EL (cell line): ENCODE data around the gene RTN4.
"Not testable (repeated sequence)": the region's sequence is repeated elsewhere in the genome, so short reads cannot be mapped to it uniquely, and the experiment has no call there.

Experiments
- DNase-seq: peaks from one replicate; pipeline ENCODE4 v3.0.0-alpha.2; 2016

RTN4 gene, protein sequence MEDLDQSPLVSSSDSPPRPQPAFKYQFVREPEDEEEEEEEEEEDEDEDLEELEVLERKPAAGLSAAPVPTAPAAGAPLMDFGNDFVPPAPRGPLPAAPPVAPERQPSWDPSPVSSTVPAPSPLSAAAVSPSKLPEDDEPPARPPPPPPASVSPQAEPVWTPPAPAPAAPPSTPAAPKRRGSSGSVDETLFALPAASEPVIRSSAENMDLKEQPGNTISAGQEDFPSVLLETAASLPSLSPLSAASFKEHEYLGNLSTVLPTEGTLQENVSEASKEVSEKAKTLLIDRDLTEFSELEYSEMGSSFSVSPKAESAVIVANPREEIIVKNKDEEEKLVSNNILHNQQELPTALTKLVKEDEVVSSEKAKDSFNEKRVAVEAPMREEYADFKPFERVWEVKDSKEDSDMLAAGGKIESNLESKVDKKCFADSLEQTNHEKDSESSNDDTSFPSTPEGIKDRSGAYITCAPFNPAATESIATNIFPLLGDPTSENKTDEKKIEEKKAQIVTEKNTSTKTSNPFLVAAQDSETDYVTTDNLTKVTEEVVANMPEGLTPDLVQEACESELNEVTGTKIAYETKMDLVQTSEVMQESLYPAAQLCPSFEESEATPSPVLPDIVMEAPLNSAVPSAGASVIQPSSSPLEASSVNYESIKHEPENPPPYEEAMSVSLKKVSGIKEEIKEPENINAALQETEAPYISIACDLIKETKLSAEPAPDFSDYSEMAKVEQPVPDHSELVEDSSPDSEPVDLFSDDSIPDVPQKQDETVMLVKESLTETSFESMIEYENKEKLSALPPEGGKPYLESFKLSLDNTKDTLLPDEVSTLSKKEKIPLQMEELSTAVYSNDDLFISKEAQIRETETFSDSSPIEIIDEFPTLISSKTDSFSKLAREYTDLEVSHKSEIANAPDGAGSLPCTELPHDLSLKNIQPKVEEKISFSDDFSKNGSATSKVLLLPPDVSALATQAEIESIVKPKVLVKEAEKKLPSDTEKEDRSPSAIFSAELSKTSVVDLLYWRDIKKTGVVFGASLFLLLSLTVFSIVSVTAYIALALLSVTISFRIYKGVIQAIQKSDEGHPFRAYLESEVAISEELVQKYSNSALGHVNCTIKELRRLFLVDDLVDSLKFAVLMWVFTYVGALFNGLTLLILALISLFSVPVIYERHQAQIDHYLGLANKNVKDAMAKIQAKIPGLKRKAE

DNA sequence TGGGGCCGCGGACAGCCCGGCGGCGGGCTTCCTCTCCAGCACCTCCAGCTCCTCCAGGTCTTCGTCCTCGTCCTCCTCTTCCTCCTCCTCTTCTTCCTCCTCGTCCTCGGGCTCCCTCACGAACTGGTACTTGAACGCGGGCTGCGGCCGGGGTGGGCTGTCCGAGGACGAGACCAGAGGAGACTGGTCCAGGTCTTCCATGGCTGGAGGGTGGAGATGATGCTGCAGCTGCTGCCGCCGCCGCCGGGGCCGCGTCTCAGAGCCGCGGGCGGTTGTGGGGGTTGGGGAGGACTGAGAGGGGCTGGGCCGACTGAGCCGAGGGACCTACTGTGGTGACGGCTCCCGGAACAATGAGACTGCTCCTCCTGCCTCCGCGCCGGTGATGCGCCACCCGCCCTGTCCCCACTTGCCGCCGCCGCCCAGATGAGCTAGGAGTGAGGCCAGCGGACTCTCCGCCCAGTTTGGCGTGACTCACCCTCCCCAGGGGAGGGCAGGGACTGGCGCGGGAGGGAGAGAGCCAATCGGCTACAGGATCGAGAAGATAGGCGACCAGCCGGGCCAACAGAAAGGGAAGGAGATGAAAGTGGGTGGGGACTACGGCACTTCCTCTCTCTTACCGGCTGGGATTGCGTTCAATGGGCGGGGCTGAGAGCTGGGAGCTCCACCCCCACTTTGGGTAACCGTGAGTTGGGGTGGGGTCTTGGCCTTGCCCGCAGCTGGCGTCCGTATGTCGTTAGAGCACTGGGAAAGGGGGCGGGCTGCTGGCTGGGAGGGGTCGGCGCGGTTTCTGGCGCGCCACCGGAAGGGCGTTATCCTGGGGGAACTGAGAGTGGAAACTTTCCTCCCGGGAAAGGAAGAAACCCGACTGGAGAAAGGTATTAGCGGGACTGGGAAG, at the start of gene RTN4:
Gene RTN4, minus strand, starts transcription at position 352 of the 895 bp plus-strand sequence. Its CDS starts 151 bp downstream, at position 201.
- peak; percentile 100 for DNase-seq

DNA sequence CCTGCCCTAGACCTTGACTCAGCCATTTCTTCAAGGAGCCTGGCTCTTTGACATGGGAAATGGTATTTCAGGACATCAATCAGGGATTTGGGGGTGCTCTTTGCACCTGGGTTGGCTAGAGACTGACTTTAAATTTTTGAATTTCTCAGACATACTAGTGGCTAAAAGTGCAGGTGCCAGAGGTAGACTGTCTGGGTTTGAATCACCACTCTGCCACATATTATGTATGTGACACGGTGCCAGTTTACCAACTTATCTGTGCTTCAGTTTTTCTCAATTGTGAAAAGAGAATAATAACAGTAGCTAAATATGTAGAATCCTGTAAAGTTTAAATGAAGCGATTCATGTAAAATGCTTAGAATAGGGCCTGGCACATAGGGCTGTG, 49.2 kb upstream of the RTN4 start:
- no peak for DNase-seq

DNA sequence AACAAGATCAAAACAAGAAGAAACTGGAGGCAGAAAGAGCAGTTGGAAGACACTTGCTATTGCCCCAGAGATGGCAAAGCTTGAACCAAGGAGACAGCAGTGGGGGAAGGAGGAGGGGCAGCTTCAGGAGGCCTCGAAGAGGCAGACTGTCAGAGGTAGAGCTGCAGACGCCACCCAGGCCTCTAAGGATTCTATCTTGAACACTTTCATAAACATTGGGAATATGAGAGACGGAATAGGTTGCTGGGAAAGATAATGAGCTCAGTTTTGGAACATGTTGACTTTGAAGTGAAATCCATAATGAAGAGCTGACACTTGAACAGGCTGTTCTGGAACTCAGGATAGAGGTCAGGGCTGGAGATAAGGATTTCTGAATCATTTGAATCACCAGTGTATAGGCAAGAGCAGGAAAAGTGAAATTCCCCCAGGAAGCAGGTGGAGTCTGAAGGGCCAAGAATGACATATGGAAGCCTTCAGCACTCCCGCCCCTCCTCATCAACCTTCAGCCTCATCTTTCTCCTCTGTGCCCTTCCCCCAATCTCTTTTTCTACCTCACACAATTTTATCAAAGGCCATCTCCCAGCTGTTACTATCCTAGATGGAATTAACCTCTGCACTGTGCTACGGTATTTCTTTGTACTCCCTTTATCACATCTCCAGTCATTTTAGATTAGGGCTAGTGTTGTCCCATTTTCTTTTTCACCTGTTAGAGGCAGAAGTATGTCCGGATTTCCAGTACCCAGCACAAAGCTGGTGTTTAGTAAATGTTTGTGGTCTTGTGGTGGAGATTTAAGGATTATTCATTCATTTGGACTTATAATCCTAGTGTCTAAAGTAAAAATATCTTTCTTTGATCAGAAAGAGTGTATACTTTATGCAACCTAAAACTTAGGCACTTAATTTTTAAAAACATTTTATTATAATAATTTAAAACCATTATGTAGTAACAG, 47.5 kb upstream of the RTN4 start:
- DNase-seq: peak; percentile 48

DNA sequence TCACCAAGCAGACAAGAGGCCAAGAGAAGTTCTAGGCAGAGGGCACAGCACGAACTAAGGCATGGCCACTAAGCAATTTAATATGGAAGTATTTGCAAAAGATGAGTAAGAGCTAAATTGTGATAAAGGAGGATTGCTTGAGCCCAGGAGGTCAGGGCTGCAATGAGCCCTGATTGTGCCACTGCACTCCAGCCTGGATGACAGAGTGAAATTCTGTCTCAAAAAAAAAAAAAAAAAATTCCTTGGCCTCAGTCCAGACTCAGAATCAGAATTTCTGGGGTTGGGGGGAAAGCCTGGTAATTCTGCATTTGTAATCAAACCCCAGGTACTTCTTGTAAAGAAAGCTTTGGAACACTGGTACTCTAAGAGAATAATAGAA, 46.8 kb upstream of the RTN4 start:
- peak; percentile 30 for DNase-seq

DNA sequence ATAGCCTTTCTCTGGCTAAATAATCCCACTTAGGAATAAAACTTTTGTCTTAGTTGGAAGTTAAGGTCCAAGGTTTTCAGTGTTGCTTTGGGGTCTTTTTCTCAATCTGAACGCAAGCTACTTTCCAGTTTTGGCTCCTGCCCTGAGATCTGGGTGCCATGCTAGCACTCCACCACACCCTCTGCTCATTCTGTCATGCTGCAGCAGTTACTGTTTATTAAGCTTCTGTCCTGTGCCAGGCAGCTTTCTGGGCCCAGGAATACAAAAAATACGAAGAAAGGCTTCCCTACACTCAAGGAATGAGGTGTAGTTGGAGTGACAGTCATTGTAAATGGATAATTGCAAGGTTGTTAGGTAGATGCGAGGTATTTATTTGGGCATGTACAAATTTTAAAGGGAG, 46.3 kb upstream of the RTN4 start:
- no peak for DNase-seq

DNA sequence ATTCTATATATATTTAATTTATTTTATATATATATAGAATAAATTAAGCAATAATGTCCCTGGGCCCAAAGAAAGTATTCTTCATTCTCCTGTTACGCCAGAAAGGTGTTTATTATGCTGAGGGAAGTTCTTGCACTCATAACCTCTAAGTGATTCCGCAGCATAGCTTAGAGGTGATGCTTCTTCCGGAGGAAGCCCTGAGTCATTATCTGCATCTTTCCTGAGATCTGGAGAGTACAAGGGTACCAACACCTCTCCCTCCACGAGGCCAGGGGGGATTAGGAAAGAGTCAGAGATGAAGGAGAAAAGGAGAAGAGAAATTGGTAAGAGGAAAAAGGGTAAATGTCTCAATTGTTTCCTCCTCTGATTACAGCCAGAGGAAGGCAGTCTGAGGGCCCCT, 43.1 kb upstream of the RTN4 start:
- peak; percentile 87 for DNase-seq

DNA sequence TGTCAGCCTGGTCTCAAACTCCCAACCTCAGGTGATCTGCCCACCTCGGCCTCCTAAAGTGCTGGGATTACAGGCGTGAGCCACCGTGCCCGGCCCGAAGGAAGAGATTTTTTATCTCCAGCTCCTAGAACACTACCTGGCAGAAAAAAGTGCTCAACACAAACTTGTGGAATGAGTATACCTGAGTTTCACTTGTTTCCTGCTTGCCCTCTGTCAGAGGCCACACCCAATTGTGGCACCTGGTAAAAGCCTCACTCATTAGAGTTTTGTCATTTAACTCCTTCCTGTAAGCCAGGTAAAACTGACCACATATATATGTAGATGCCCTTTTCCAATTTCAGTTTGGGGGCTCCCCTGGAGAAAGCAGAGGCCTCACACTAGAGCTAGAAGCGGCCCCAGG, 42.2 kb upstream of the RTN4 start:
- no peak for DNase-seq

DNA sequence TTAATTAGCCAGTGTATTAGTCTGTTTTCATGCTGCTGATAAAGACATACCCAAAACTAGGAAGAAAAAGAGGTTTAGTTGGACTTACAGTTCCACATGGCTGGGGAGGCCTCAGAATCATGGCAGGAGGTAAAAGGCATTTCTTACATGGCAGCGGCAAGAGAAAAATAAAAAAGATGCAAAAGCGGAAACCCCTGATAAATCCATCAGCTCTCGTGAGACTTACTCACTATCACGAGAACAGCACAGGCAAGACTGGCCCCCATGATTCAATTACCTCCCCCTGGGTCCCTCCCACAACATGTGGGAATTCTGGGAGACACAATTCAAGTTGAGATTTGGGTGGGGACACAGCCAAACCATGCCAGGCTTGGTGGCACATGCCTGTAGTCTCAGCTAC, 41.4 kb upstream of the RTN4 start:
- not testable (repeated sequence) for DNase-seq

DNA sequence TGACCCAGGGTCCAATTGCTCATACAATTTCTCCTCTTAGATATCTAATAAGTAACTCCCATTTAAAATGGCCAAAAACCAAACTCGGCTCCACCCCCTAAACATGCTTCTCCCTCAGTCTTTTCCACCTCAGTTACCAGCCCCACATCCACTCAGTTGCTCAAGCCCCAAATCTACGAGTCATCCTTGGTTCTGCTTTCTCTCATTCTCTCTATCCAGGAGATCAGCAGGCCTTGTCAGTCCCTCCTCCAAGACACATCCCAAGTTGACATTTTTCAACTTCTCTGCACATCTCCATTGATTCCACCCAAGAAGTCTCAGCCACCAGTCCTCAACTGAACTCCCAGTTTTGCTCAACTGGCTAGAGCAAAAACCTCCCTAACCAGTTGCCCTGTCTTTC, 40.5 kb upstream of the RTN4 start:
- DNase-seq: peak; percentile 56

DNA sequence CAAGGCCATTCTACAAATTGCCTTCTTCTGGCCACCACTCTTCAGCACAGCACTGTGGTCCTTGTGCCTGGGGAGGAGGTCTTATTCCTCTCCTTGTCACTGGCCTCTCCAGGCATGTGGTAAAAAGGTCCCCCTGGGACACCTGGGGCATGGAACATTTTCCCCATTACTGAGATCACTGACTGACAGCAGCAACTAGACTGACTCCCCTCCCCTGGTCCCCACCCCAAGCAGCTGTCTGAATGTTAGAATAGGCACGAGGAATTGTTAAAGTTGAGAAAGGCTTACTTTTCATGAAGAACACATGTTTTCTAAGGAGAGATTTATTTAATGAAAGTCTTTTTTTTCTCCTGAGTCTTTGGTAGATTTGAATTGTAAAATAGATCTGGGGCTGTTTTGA, 39.5 kb upstream of the RTN4 start:
- no peak for DNase-seq

DNA sequence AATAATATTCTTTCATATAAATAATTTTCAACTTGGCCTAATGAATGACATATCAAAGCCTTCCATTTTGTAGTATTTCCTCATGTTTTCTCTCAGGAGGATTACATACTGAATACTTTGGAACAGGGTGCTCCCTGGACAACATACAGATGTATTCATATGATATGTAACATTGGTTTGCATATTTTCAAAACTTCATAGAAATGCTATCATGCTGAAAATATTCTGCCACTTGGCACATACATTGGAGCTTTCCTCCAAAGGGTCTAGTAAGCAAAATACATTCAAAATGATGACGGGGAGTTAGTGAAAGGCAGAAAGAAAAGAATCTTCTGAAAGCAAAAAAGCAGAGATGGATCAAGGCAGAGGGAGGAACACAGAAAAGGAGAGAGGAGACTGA, 38.1 kb upstream of the RTN4 start:
- peak; percentile 38 for DNase-seq

DNA sequence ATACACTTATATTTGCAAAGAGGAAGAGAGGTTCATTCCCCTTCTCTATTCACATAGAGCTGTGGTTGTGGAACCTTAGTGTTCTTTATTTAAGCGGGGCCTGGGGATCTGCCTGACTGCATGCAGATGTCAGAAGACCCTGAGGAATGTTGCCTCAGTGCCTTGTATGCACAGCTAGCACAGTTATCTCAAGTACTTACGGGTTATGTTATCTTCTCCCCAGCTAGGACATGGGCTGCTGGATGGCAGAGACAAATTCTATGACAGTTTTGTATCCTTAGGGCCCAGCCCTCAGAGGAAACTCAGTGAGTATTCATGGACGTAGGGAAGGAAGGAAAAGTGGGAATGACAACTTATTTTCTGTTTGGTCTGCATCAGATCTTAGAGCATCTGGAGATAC, 37.7 kb upstream of the RTN4 start:
- no peak for DNase-seq

DNA sequence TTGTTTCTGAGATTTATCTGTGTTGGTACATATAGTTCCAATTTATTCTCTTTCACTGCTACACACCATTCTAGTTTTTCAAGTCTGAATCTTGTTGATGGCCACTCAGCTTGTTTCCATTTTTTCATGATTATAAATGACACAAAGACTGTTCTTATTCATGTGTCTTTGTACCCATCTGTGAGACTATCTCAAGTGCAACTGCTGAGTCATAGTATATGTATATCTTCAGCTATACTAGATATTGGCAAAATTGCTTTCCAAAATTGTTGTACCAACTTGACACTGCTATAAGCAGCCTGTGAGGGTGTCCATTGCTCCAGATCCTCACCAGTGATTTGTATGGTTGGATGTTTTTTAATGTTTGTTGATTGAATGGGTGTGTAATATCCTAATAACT, 37.2 kb upstream of the RTN4 start:
- no peak for DNase-seq

DNA sequence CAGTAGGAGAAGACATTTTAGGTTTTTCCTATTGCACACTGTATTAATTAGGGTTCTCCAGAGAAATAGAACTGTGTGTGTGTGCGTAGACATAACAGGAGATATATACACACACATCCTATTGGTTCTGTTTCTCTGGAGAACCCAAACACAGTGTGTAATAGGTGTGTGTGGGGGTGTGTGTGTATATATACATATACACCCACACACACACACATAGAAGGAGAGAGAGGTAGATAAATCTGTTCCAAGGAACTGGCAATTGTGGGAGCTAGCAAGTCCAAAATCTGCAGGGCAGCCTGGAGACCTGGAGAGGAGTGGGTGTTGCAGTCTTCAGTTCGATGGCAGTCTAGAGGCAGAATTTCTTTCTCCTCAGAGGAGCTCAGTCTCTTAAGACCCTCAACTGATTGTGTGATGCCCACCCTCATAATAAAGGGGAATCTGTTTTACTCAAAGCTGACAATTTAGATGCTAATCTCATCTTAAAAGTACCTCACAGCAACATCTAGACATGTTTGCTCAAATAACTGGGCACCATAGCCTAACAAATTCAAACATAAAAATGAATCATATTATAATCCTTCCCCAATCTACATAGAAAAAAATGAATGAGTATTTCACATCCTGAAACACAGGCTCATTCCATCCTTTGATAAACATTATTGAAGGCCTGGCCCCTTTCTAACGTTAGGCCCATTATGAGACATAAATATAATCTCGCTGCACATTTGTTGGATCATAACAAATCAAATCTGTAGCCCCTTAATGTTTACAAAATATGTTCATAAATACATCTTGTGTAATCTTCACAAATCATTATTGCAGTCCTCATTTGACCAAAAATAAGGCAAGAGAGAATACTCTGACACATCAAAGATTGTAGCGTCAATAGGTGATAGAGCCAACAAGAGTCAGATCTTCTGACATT, 35.1 kb upstream of the RTN4 start:
- DNase-seq: no peak

DNA sequence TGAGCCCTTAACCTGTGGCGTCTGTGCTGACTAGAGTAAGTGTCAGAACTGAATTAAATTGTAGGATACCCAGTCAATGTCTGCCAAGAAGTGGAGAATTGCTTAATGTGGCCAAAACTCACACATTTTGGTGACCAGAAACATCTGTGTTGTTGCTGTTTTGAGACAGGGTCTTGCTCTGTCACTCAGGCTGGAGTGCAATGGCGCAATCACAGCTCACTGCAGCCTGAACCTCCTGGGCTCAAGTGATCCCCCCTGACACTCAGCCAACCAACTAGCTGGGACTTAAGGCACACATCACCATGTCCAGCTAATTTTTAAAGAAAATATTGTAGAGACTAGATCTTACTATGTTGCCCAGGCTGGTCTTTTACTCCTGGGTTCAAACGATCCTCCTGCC, 34.4 kb upstream of the RTN4 start:
- no peak for DNase-seq

DNA sequence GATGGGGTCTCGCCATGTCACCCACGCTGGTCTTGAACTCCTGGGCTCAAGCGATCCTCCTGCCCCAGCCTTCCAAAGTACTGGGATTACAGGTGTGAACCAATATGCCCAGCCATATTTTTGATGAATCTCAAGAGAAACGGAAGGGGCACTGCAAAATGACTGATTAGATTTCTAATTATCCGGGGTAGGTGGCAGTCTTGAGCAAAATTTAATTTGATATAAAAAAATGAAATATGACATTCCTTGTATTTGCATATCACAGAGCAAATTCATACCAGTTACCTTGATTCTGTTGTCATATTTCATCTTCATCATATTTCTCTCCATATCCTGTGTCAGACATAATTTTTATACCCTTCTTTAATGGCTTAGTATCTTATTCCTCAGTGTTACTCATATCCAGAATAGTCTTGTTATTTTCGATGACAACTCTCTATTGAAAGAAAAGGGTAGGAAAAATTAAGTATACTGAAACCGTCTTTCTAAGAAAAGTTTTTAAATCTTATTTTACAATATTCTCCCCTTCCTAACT, 30.0 kb upstream of the RTN4 start:
- DNase-seq: no peak

DNA sequence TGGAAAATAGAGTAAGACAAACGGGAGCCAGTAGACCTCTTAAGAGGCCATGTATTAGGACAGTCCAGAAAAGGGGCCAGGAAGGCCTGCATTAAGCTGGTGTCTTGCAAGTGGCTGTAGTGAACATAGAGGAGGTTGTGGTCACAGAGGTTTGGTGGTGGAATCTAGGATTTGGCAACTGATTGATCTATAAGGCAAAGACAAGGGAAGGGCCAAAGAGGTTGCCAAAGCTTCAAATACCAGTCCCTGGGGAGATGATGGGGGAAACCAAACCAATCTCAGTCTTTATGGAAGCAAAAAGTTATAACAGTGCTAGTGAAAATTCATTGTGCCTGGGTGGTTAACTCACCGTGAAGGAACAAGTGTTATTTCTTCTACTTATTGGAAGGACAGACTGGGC, 28.7 kb upstream of the RTN4 start:
- no peak for DNase-seq

DNA sequence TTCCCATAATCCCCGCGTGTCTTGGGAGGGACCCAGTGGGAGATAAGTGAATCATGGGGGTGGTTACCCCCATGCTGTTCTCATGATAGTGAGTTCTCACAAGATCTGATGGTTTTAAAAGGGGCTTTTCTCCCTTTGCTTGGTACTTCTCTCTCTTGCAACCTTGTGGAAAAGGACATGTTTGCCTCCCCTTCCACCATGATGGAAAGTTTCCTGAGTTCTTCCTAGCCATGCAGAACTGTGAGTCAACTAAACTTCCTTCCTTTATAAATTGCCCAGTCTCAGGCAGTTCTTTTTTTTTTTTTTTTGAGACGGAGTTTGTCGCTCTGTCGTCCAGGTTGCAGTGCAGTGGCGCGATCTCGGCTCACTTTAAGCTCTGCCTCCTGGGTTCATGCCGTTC, 26.5 kb upstream of the RTN4 start:
- no peak for DNase-seq

DNA sequence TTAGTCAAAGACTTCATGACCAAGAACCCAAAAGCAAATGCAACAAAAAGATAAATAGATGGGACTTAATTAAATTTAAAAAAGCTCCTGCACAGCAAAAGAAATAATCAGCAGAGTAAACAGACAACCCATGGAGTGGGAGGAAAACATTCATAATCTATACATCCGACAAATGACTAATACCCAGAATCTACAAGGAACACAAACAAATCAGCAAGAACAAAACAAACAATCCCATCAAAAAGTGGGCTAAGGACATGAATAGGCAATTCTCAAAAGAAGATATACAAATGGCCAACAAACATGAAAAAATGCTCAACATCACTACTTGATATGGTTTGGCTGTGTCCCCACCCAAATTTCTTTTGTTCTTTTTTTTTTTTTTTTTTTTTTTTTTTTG, 25.8 kb upstream of the RTN4 start:
- not testable (repeated sequence) for DNase-seq
